OCI-LY1 (cell line): ENCODE data around the gene CTNNA2.

Source experiments
- H2AFZ ChIP-seq: fragments of 200-600 bp; sonication (generic), shearing (Covaris generic); 2 replicates; pipeline ENCODE4 v1.6.0; 2014; ENCODE audit warnings: antibody characterized with exemption, mild to moderate bottlenecking, low read length
- H3F3A ChIP-seq: fragments of 200-600 bp; sonication (generic), shearing (Covaris generic); 2 replicates; pipeline ENCODE4 v1.6.0; 2014; ENCODE audit warnings: mild to moderate bottlenecking, antibody characterized with exemption, low read length, moderate library complexity; ENCODE audit not compliant: insufficient read depth
- H3K27ac ChIP-seq: fragments of 200-600 bp; sonication (generic); 2 replicates; pipeline ENCODE4 v1.5.1; 2014; ENCODE audit warnings: low read length, mixed run types, mild to moderate bottlenecking, low read depth; ENCODE audit not compliant: poor library complexity, severe bottlenecking
- H3K27me3 ChIP-seq: fragments of 200-600 bp; sonication (generic); 2 replicates; pipeline ENCODE4 v1.6.0; 2014; ENCODE audit warnings: antibody characterized with exemption, mild to moderate bottlenecking, low read length, moderate library complexity; ENCODE audit not compliant: insufficient read depth
- H3K36me3 ChIP-seq: fragments of 200-600 bp; sonication (generic); 2 replicates; pipeline ENCODE4 v1.6.1; 2014; ENCODE audit warnings: mild to moderate bottlenecking, antibody characterized with exemption, low read length, moderate library complexity, mixed read lengths; ENCODE audit not compliant: insufficient read depth
- H3K4me1 ChIP-seq: fragments of 200-600 bp; sonication (generic); 2 replicates; pipeline ENCODE4 v1.5.1; 2014; ENCODE audit warnings: mild to moderate bottlenecking, low read length, moderate library complexity; ENCODE audit not compliant: insufficient read depth, severe bottlenecking
- H3K4me2 ChIP-seq: fragments of 200-600 bp; sonication (generic), shearing (Covaris generic); 2 replicates; pipeline ENCODE4 v1.6.1; 2014; ENCODE audit warnings: low read length
- H3K4me3 ChIP-seq: fragments of 200-600 bp; sonication (generic); 2 replicates; pipeline ENCODE4 v1.5.1; 2014; ENCODE audit warnings: low read length, low read depth, mild to moderate bottlenecking, mixed read lengths; ENCODE audit not compliant: poor library complexity, severe bottlenecking
- H3K79me2 ChIP-seq: fragments of 200-600 bp; shearing (Covaris generic); 2 replicates; pipeline ENCODE4 v1.6.1; 2016; ENCODE audit warnings: mixed run types, low read length, mixed read lengths; ENCODE audit not compliant: insufficient read depth
- H3K9ac ChIP-seq: fragments of 200-600 bp; sonication (generic), shearing (Covaris generic); 2 replicates; pipeline ENCODE4 v1.6.1; 2014; ENCODE audit warnings: mild to moderate bottlenecking, low read length, mixed read lengths
- H3K9me2 ChIP-seq: fragments of 200-600 bp; sonication (generic), shearing (Covaris generic); 2 replicates; pipeline ENCODE4 v1.6.1; 2014; ENCODE audit warnings: low read depth, mild to moderate bottlenecking, low read length, mixed read lengths
- H3K9me3 ChIP-seq: fragments of 200-600 bp; shearing (Covaris generic); 2 replicates; pipeline ENCODE4 v1.6.1; 2014; ENCODE audit warnings: low read length, mixed read lengths
- H4K20me1 ChIP-seq: fragments of 200-600 bp; sonication (generic), shearing (Covaris generic); 2 replicates; pipeline ENCODE4 v1.6.0; 2016; ENCODE audit warnings: mild to moderate bottlenecking, low read length; ENCODE audit not compliant: insufficient read depth
- EZH2 ChIP-seq: fragments of 200-600 bp; sonication (generic), shearing (Covaris generic); IDR thresholded peaks from 2 replicates; pipeline ENCODE4 v1.8.0; 2017; ENCODE audit warnings: borderline replicate concordance, mixed run types, mild to moderate bottlenecking, antibody characterized with exemption, low read length, moderate library complexity, mixed read lengths
- TF ChIP-seq, protein P1 (sequence below): fragments of 200-600 bp; sonication (generic), shearing (Covaris generic); IDR thresholded peaks from 2 replicates; pipeline ENCODE4 v1.5.1; 2017; ENCODE audit warnings: mild to moderate bottlenecking, antibody characterized with exemption, low read length, moderate library complexity, mixed read lengths

Gene CTNNA2

GRCh38 chr2:80546766-80547165 lies 1033.9 kb downstream of the CTNNA2 start:
- Histone ChIP-seq H3K36me3 (no peaks in the 10 kb centered on the region), H3K27ac (no peak overlapping the region), H3F3A (no peaks in the 10 kb centered on the region), H3K27me3 (no peaks in the 10 kb centered on the region), H3K79me2 (no peaks in the 10 kb centered on the region), H4K20me1 (no peaks in the 10 kb centered on the region), H3K9me3 (no peaks in the 10 kb centered on the region), H3K4me3 (no peak overlapping the region), H3K9me2 (no peaks in the 10 kb centered on the region), H3K9ac (no peak overlapping the region), H2AFZ (no peak overlapping the region), H3K4me1 (peaks cover 15% of the 10 kb centered on the region), H3K4me2 (no peak overlapping the region)
- TF ChIP-seq, protein P1, sequence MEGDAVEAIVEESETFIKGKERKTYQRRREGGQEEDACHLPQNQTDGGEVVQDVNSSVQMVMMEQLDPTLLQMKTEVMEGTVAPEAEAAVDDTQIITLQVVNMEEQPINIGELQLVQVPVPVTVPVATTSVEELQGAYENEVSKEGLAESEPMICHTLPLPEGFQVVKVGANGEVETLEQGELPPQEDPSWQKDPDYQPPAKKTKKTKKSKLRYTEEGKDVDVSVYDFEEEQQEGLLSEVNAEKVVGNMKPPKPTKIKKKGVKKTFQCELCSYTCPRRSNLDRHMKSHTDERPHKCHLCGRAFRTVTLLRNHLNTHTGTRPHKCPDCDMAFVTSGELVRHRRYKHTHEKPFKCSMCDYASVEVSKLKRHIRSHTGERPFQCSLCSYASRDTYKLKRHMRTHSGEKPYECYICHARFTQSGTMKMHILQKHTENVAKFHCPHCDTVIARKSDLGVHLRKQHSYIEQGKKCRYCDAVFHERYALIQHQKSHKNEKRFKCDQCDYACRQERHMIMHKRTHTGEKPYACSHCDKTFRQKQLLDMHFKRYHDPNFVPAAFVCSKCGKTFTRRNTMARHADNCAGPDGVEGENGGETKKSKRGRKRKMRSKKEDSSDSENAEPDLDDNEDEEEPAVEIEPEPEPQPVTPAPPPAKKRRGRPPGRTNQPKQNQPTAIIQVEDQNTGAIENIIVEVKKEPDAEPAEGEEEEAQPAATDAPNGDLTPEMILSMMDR, result no peak
- no peak for TF ChIP-seq EZH2

DNA sequence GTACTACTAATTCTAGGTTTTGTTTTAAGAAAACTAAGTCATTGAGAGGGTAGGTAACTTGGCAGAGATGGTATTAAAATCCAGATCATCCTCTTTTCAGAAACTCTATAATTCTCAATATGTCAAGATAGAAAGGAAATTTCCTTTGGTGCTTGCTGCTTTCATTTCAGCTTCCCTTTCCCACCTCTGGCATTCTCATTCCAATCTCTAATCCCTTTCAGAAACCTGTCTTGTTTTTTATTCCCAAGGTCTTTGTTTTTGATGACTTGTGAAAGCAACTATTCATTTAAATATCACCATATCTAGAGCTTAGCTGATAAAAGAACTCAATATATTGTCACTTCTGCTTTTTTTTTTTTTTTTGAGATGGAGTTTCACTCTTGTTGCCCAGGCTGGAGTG lies 1034.5 kb downstream of the CTNNA2 start:
- Histone ChIP-seq H3K36me3 (no peaks in the 10 kb centered on the region), H3K4me2 (no peak overlapping the region), H3K27ac (no peak overlapping the region)

DNA sequence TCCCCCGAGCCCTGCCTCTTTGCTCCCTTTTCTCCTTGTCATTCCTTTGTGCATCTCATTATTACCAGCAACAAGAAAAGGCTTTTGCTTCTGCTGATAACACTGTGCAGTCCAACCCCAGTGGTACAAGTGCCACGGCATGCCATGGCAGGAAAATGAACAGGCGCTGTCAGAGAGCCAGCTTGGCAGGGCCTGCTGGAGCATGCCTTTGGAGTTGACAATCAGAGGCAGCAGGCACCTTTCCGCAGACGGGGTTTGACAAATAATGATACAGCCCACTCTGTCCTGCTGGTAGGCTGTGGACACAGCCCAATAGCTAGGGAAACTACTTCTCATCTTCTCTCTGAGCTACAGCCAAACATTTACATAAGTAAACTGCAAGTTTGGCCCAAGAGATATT lies 1035.6 kb downstream of the CTNNA2 start:
- H3K4me2 ChIP-seq, result no peak overlapping the region
- no peak overlapping the region for H3K27ac ChIP-seq
- no peaks in the 10 kb centered on the region for H3K27me3 ChIP-seq
- H3K9me3 ChIP-seq, result no peaks in the 10 kb centered on the region
- no peak overlapping the region for H3K9ac ChIP-seq
- H3K36me3 ChIP-seq, result no peaks in the 10 kb centered on the region
- no peaks in the 10 kb centered on the region for H3K9me2 ChIP-seq
- H3K4me1 ChIP-seq, result peaks cover 15% of the 10 kb centered on the region
- H2AFZ ChIP-seq, result no peak overlapping the region
- no peaks in the 10 kb centered on the region for H4K20me1 ChIP-seq
- H3K4me3 ChIP-seq, result no peak overlapping the region
- H3F3A ChIP-seq, result no peaks in the 10 kb centered on the region
- TF ChIP-seq EZH2, result no peak
- TF ChIP-seq, protein P1, result no peak
- H3K79me2 ChIP-seq, result no peaks in the 10 kb centered on the region

More for the DNA sequence above, 1034.5 kb downstream of the CTNNA2 start:
- Histone ChIP-seq H3K4me1 (peaks cover 15% of the 10 kb centered on the region), H3F3A (no peaks in the 10 kb centered on the region), H3K79me2 (no peaks in the 10 kb centered on the region), H3K9me3 (no peaks in the 10 kb centered on the region), H3K4me3 (no peak overlapping the region), H3K9ac (no peak overlapping the region), H3K9me2 (no peaks in the 10 kb centered on the region), H3K27me3 (no peaks in the 10 kb centered on the region), H4K20me1 (no peaks in the 10 kb centered on the region), H2AFZ (no peak overlapping the region)
- no peak for TF ChIP-seq EZH2
- TF ChIP-seq, protein P1, result no peak
